Epithelial cell of esophagus (primary cell): ENCODE data around the gene TEKT5.
"Not testable (repeated sequence)": the region's sequence is repeated elsewhere in the genome, so short reads cannot be mapped to it uniquely, and the experiment has no call there.

Source experiments
- DNase-seq: peaks from one replicate; pipeline ENCODE4 v3.0.0; 2010; ENCODE audit warnings: low read depth
- H3K4me3 ChIP-seq: 2 replicates; pipeline ENCODE4 v1.5.1; 2011; ENCODE audit warnings: mild to moderate bottlenecking, low read length, control low read depth
- TF ChIP-seq, protein P1 (sequence below): IDR thresholded peaks from 2 replicates; pipeline ENCODE4 v1.5.1; 2011; ENCODE audit warnings: low read depth, mild to moderate bottlenecking, low read length, control low read depth, inconsistent platforms; ENCODE audit not compliant: insufficient read depth; ENCODE audit errors: missing control alignments

Gene TEKT5

GRCh38 chr16:10622036-10622921, 72.5 kb downstream of the TEKT5 start:
- DNase-seq: no peak
- no peak overlapping the region for H3K4me3 ChIP-seq
- TF ChIP-seq, protein P1, sequence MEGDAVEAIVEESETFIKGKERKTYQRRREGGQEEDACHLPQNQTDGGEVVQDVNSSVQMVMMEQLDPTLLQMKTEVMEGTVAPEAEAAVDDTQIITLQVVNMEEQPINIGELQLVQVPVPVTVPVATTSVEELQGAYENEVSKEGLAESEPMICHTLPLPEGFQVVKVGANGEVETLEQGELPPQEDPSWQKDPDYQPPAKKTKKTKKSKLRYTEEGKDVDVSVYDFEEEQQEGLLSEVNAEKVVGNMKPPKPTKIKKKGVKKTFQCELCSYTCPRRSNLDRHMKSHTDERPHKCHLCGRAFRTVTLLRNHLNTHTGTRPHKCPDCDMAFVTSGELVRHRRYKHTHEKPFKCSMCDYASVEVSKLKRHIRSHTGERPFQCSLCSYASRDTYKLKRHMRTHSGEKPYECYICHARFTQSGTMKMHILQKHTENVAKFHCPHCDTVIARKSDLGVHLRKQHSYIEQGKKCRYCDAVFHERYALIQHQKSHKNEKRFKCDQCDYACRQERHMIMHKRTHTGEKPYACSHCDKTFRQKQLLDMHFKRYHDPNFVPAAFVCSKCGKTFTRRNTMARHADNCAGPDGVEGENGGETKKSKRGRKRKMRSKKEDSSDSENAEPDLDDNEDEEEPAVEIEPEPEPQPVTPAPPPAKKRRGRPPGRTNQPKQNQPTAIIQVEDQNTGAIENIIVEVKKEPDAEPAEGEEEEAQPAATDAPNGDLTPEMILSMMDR: no peak

GRCh38 chr16:10621216-10621949, 73.3 kb downstream of the TEKT5 start:
- H3K4me3 ChIP-seq, DNase-seq: not testable (repeated sequence)

GRCh38 chr16:10620120-10620519, 74.6 kb downstream of the TEKT5 start:
- TF ChIP-seq, protein P1: no peak

GRCh38 chr16:10619271-10619849, 75.4 kb downstream of the TEKT5 start:
- H3K4me3 ChIP-seq: peak overlapping the region; percentile 30
- TF ChIP-seq, protein P1: no peak
- peak; percentile 52 for DNase-seq

More at GRCh38 chr16:10620120-10620519, 74.6 kb downstream of the TEKT5 start:
- no peak overlapping the region for H3K4me3 ChIP-seq
- DNase-seq: no peak

- peak; percentile 33 for DNase-seq
- TF ChIP-seq, protein P1: no peak
- peak overlapping the region; percentile 30 for H3K4me3 ChIP-seq
Observed at GRCh38 chr16:10618710-10619209, 76.0 kb downstream of the TEKT5 start.

GRCh38 chr16:10617662-10618420, 76.9 kb downstream of the TEKT5 start:
- peak; percentile 76 for DNase-seq
- no peak overlapping the region for H3K4me3 ChIP-seq
- TF ChIP-seq, protein P1: no peak
